ENCODE results near the gene NUB1. TPM values are rescaled to one million over a fixed set of nuclear protein-coding genes. Genes with fewer than 3 reads are reported as not detected.

The NUB1 gene
- polyA plus RNA-seq, 6 donors from 2014 or later: 36.5 to 89.7 (median 71.1) TPM

GRCh38 chr7:151320263-151320845 is 21.3 kb upstream of the NUB1 start:
- H3K27ac Mint-ChIP-seq: no peak overlapping the region
- H3K9me3 Mint-ChIP-seq: peaks cover 8 to 19% (median 14%) of the 10 kb centered on the region in 7 donors
- peaks cover 0 to 4% (median 0%) of the 10 kb centered on the region in 3 donors for H3K27me3 Mint-ChIP-seq
- H3K4me3 Mint-ChIP-seq: no peak overlapping the region
- peaks cover 9 to 12% of the 10 kb centered on the region in 2 donors for H3K36me3 Mint-ChIP-seq
- no peak for ATAC-seq (ENCODE audit: low read depth in 2 of 2)
- no peak for DNase-seq
- H3K4me1 Mint-ChIP-seq: no peaks in the 10 kb centered on the region

- no peak for DNase-seq
- Mint-ChIP-seq H3K4me1 (no peaks in the 10 kb centered on the region), H3K27me3 (peaks cover 0 to 4% (median 0%) of the 10 kb centered on the region in 3 donors), H3K27ac (no peak overlapping the region), H3K9me3 (peaks cover 8 to 19% (median 17%) of the 10 kb centered on the region in 7 donors), H3K4me3 (no peak overlapping the region), H3K36me3 (peaks cover 9 to 12% of the 10 kb centered on the region in 2 donors)
- ATAC-seq (ENCODE audit: low read depth in 2 of 2): no peak
Observed at GRCh38 chr7:151321341-151321740, 20.3 kb upstream of the NUB1 start.

GRCh38 chr7:151322906-151323305 is 18.7 kb upstream of the NUB1 start:
- Mint-ChIP-seq H3K27me3 (peaks cover 0 to 4% (median 0%) of the 10 kb centered on the region in 3 donors), H3K9me3 (peaks cover 8 to 28% (median 18%) of the 10 kb centered on the region in 7 donors), H3K4me3 (no peak overlapping the region), H3K4me1 (no peaks in the 10 kb centered on the region), H3K27ac (no peak overlapping the region), H3K36me3 (peaks cover 16 to 19% of the 10 kb centered on the region in 2 donors)
- DNase-seq: no peak
- ATAC-seq (ENCODE audit: low read depth in 2 of 2): no peak

GRCh38 chr7:151327022-151327421 is 14.6 kb upstream of the NUB1 start:
- H3K27me3 Mint-ChIP-seq: peaks cover 0 to 4% (median 0%) of the 10 kb centered on the region in 3 donors
- peaks cover 7% of the 10 kb centered on the region in 2 donors for H3K36me3 Mint-ChIP-seq
- no peak overlapping the region for H3K27ac Mint-ChIP-seq
- H3K4me3 Mint-ChIP-seq: no peak overlapping the region
- peaks cover 0 to 8% (median 4%) of the 10 kb centered on the region in 7 donors for H3K9me3 Mint-ChIP-seq
- no peaks in the 10 kb centered on the region for H3K4me1 Mint-ChIP-seq
- DNase-seq (no peak), ATAC-seq (ENCODE audit: low read depth in 2 of 2) (no peak)

GRCh38 chr7:151327659-151328058 is 14.0 kb upstream of the NUB1 start:
- DNase-seq: no peak
- peaks cover 0 to 8% (median 4%) of the 10 kb centered on the region in 7 donors for H3K9me3 Mint-ChIP-seq
- H3K36me3 Mint-ChIP-seq: peaks cover 7% of the 10 kb centered on the region in 2 donors
- H3K4me1 Mint-ChIP-seq: no peaks in the 10 kb centered on the region
- no peak for ATAC-seq (ENCODE audit: low read depth in 2 of 2)
- H3K27ac Mint-ChIP-seq: peak overlapping the region in 1 of 6 donors; percentile 5
- no peak overlapping the region for H3K4me3 Mint-ChIP-seq
- H3K27me3 Mint-ChIP-seq: no peaks in the 10 kb centered on the region

GRCh38 chr7:151330181-151330580 is 11.4 kb upstream of the NUB1 start:
- H3K4me1 Mint-ChIP-seq: no peaks in the 10 kb centered on the region
- H3K27ac Mint-ChIP-seq: no peak overlapping the region
- no peak for DNase-seq
- H3K9me3 Mint-ChIP-seq: peaks cover 0 to 8% (median 4%) of the 10 kb centered on the region in 7 donors
- ATAC-seq (ENCODE audit: low read depth in 2 of 2): no peak
- peaks cover 0 to 6% (median 0%) of the 10 kb centered on the region in 3 donors for H3K27me3 Mint-ChIP-seq
- peaks cover 7% of the 10 kb centered on the region in 2 donors for H3K36me3 Mint-ChIP-seq
- H3K4me3 Mint-ChIP-seq: no peak overlapping the region

GRCh38 chr7:151330661-151331060 is 11.0 kb upstream of the NUB1 start:
- H3K27me3 Mint-ChIP-seq: peaks cover 0 to 6% (median 0%) of the 10 kb centered on the region in 3 donors
- no peak for ATAC-seq (ENCODE audit: low read depth in 2 of 2)
- H3K27ac Mint-ChIP-seq: no peak overlapping the region
- H3K9me3 Mint-ChIP-seq: peaks cover 0 to 8% (median 4%) of the 10 kb centered on the region in 7 donors
- H3K36me3 Mint-ChIP-seq: peaks cover 7% of the 10 kb centered on the region in 2 donors
- no peaks in the 10 kb centered on the region for H3K4me1 Mint-ChIP-seq
- no peak for DNase-seq
- H3K4me3 Mint-ChIP-seq: no peak overlapping the region

- H3K9me3 Mint-ChIP-seq: peaks cover 0 to 4% (median 0%) of the 10 kb centered on the region in 7 donors
- DNase-seq: no peak
- no peak overlapping the region for H3K27ac Mint-ChIP-seq
Observed at GRCh38 chr7:151334628-151335027, 7.0 kb upstream of the NUB1 start.

GRCh38 chr7:151336027-151336708 is 5.4 kb upstream of the NUB1 start:
- peaks cover 0 to 6% (median 3%) of the 10 kb centered on the region in 7 donors for H3K9me3 Mint-ChIP-seq
- ATAC-seq (ENCODE audit: low read depth in 2 of 2) (no peak), DNase-seq (no peak)
- peaks cover 0 to 7% of the 10 kb centered on the region in 2 donors for H3K36me3 Mint-ChIP-seq
- H3K27me3 Mint-ChIP-seq: peaks cover 0 to 6% (median 0%) of the 10 kb centered on the region in 3 donors
- peaks cover 17 to 21% (median 20%) of the 10 kb centered on the region in 3 donors for H3K4me1 Mint-ChIP-seq
- no peak overlapping the region for H3K4me3 Mint-ChIP-seq
- H3K27ac Mint-ChIP-seq: no peak overlapping the region

More at GRCh38 chr7:151334628-151335027, 7.0 kb upstream of the NUB1 start:
- Mint-ChIP-seq H3K4me1 (peaks cover 2 to 8% (median 4%) of the 10 kb centered on the region in 3 donors), H3K27me3 (peaks cover 0 to 6% (median 0%) of the 10 kb centered on the region in 3 donors), H3K36me3 (peaks cover 0 to 7% of the 10 kb centered on the region in 2 donors), H3K4me3 (no peak overlapping the region)
- no peak for ATAC-seq (ENCODE audit: low read depth in 2 of 2)

- Mint-ChIP-seq H3K9me3 (peaks cover 0 to 6% (median 3%) of the 10 kb centered on the region in 7 donors), H3K27ac (peak overlapping the region in 1 of 6 donors; percentile 44), H3K4me1 (peaks cover 17 to 22% (median 20%) of the 10 kb centered on the region in 3 donors), H3K36me3 (peaks cover 0 to 7% of the 10 kb centered on the region in 2 donors), H3K4me3 (no peak overlapping the region), H3K27me3 (peaks cover 0 to 6% (median 0%) of the 10 kb centered on the region in 3 donors)
- DNase-seq: no peak
- no peak for ATAC-seq (ENCODE audit: low read depth in 2 of 2)
Observed at GRCh38 chr7:151337346-151337745, 4.3 kb upstream of the NUB1 start.

GRCh38 chr7:151338809-151339208 is 2.8 kb upstream of the NUB1 start:
- Mint-ChIP-seq H3K27ac (no peak overlapping the region), H3K4me3 (peak overlapping the region in 1 of 8 donors; percentile 97)

GRCh38 chr7:151339651-151340382 is 1.8 kb upstream of the NUB1 start:
- DNase-seq (peak; percentile 33), ATAC-seq (ENCODE audit: low read depth in 2 of 2) (peak; percentile 13 to 23)
- peaks cover 0 to 6% (median 3%) of the 10 kb centered on the region in 7 donors for H3K9me3 Mint-ChIP-seq
- peaks cover 17 to 33% (median 20%) of the 10 kb centered on the region in 3 donors for H3K4me1 Mint-ChIP-seq
- H3K36me3 Mint-ChIP-seq: peaks cover 0 to 7% of the 10 kb centered on the region in 2 donors
- no peaks in the 10 kb centered on the region for H3K27me3 Mint-ChIP-seq
- H3K4me3 Mint-ChIP-seq: peak overlapping the region in 7 of 8 donors; percentile 44 to 97 (median 85)
- peak overlapping the region; percentile 69 to 94 (median 81) for H3K27ac Mint-ChIP-seq

More at GRCh38 chr7:151338809-151339208, 2.8 kb upstream of the NUB1 start:
- DNase-seq (no peak), ATAC-seq (ENCODE audit: low read depth in 2 of 2) (no peak)
- Mint-ChIP-seq H3K4me1 (peaks cover 17 to 33% (median 20%) of the 10 kb centered on the region in 3 donors), H3K9me3 (peaks cover 0 to 6% (median 3%) of the 10 kb centered on the region in 7 donors), H3K36me3 (peaks cover 0 to 7% of the 10 kb centered on the region in 2 donors), H3K27me3 (no peaks in the 10 kb centered on the region)

- peak overlapping the region; percentile 78 to 97 (median 86) for H3K4me3 Mint-ChIP-seq
- DNase-seq (no peak), ATAC-seq (ENCODE audit: low read depth in 2 of 2) (no peak)
- peaks cover 0 to 6% (median 3%) of the 10 kb centered on the region in 7 donors for H3K9me3 Mint-ChIP-seq
- peaks cover 17 to 33% (median 24%) of the 10 kb centered on the region in 3 donors for H3K4me1 Mint-ChIP-seq
- H3K27ac Mint-ChIP-seq: peak overlapping the region in 4 of 6 donors; percentile 79 to 97 (median 90)
- H3K27me3 Mint-ChIP-seq: no peaks in the 10 kb centered on the region
- peaks cover 0 to 12% of the 10 kb centered on the region in 2 donors for H3K36me3 Mint-ChIP-seq
Observed at GRCh38 chr7:151340794-151341356, 737 bp upstream of the NUB1 start.
